Skin epidermis (tissue), 12 donors: ENCODE measurements around the gene DIP2C.
A peak's percentile ranks its signal among the peaks of the same experiment; 100 is the strongest.

Source experiments
- H3K27ac ChIP-seq, 21 experiments: fragments of 200-600 bp; sonication (generic) in 11 of 21; one replicate each; pipeline ENCODE4 v1.5.0; 2020; ENCODE audit warnings: mild to moderate bottlenecking in 3 of 21, inconsistent platforms in 2 of 21, moderate library complexity in 2 of 21
- H3K4me3 ChIP-seq, 7 experiments: fragments of 200-600 bp; sonication (generic) in 2 of 7; one replicate each; pipeline ENCODE4 v1.5.0; 2020; ENCODE audit warnings: inconsistent platforms in 2 of 7, mild to moderate bottlenecking in 2 of 7, moderate library complexity in 1 of 7

The DIP2C gene, protein sequence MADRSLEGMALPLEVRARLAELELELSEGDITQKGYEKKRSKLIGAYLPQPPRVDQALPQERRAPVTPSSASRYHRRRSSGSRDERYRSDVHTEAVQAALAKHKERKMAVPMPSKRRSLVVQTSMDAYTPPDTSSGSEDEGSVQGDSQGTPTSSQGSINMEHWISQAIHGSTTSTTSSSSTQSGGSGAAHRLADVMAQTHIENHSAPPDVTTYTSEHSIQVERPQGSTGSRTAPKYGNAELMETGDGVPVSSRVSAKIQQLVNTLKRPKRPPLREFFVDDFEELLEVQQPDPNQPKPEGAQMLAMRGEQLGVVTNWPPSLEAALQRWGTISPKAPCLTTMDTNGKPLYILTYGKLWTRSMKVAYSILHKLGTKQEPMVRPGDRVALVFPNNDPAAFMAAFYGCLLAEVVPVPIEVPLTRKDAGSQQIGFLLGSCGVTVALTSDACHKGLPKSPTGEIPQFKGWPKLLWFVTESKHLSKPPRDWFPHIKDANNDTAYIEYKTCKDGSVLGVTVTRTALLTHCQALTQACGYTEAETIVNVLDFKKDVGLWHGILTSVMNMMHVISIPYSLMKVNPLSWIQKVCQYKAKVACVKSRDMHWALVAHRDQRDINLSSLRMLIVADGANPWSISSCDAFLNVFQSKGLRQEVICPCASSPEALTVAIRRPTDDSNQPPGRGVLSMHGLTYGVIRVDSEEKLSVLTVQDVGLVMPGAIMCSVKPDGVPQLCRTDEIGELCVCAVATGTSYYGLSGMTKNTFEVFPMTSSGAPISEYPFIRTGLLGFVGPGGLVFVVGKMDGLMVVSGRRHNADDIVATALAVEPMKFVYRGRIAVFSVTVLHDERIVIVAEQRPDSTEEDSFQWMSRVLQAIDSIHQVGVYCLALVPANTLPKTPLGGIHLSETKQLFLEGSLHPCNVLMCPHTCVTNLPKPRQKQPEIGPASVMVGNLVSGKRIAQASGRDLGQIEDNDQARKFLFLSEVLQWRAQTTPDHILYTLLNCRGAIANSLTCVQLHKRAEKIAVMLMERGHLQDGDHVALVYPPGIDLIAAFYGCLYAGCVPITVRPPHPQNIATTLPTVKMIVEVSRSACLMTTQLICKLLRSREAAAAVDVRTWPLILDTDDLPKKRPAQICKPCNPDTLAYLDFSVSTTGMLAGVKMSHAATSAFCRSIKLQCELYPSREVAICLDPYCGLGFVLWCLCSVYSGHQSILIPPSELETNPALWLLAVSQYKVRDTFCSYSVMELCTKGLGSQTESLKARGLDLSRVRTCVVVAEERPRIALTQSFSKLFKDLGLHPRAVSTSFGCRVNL (N-terminal part only)

GRCh38 chr10:689452-690371 is at the start of gene DIP2C:
Gene DIP2C (minus strand): TSS chr10:689668. CDS start chr10:689578, 90 bp downstream.
- peak within 1 kb of the TSS; percentile 31 to 94 (median 78) for H3K27ac ChIP-seq
- H3K4me3 ChIP-seq, result peak within 1 kb of the TSS; percentile 45 to 65 (median 59)

DNA sequence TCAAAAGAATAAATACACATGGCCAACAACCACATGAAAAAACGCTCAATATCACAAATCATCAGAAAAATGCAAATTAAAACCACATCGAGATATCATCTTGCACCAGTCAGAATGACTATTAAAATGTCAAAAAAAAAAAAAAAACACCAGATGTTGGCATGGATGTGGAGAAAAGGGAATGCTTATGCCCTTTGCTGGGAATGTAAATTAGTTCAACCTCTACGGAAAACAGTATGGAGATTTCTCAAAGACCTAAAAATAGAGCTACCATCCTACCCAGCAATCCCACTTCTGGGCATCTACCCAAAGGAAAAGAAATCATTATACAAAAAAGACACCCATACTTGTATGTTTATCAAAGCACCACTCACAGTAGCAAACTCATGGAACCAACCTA is 45.0 kb upstream of the DIP2C start:
- Histone ChIP-seq H3K4me3 (no peak overlapping the region), H3K27ac (no peak overlapping the region)

GRCh38 chr10:733086-733485 is 43.6 kb upstream of the DIP2C start:
- H3K27ac ChIP-seq, result no peak overlapping the region
- no peak overlapping the region for H3K4me3 ChIP-seq

DNA sequence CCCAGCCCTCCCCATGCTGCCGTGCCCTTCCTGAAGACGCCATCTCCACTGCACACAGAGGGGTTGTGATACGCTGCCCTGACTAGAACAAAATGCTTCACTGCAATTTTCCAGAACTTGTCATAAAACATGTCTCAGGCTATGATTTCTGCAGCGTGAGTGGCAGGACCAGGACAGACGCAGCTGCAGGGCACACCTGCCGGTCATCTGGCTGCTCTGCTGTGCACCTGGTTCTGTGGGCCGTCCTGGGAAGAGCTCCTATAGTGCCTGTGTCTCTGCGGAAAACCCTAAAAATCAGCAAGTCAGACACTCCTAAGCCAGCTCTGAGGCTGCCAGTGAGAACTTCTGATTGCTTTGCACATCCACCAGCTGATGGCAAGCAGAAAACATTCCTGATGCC is 39.7 kb upstream of the DIP2C start:
- H3K4me3 ChIP-seq, result no peak overlapping the region
- no peak overlapping the region for H3K27ac ChIP-seq

DNA sequence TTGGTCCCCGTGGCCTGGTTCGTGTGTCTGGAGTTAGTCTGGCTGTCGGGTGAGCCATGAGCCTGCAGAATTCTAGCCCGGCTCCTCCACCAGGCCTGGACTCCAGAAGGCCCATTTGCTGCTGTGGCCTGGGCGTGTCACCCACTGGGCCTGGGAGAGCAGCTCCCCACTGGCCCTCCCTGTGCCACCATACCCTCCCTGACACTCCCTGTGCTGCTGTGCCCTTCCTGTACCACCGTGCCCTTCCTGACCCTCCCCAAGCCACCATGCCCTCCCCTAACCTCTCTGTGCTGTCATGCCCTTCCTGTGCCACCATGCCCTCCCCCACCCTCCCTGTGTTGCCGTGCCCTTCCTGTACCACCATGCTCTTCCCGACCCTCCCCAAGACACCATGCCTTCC is 39.1 kb upstream of the DIP2C start:
- H3K27ac ChIP-seq, result no peak overlapping the region

DNA sequence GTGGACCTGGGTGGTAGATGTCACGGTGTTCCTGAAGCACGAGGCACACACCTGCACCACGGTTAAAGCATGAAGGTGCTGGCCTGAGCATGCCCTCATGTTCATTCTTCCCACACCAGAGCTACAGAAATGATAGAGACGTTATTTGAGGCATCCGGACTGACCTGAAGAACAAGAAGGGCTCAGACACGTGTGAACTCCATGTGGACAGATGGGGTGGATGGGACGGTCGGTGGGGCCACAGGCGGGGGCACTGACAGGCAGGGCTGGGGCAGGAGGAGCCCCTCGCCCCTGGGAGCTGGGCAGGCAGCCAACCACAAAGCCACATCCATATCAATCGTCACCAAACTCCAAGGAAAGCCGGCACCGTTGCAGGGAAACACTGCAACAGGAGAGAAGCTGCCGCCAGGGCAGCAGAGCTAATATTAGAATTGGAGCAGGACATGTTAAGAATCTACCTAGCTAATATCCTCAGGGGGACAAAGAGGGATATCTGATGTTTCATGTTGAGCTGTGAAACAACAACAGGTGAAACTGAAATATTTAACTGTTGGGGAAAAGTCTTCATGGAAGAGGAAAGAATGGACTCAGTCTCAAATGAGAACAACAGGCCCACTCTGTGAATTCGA is 37.8 kb upstream of the DIP2C start:
- Histone ChIP-seq H3K27ac (no peak overlapping the region), H3K4me3 (no peak overlapping the region)

More for the DNA sequence above, 39.1 kb upstream of the DIP2C start:
- H3K4me3 ChIP-seq, result no peak overlapping the region

DNA sequence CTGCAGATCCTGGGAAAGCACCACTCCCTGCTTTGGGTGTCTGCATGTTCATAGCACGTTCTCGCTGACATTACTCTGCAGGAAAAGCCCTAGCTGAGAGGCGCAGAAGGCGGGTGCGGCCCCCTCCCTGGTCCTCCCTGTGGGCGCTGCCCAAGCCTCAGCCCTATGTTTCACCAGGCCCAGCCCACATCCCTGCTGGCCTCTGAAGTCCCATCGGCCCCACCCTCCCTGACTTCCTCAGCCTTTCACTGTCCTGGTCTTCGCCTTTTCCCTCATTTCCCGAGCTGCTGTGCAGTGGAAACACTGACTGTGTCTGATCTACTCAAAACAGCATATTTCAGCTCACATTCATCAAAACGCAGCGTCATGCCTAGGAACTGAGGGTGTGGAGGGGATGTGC is 36.3 kb upstream of the DIP2C start:
- H3K27ac ChIP-seq, result no peak overlapping the region
- no peak overlapping the region for H3K4me3 ChIP-seq

DNA sequence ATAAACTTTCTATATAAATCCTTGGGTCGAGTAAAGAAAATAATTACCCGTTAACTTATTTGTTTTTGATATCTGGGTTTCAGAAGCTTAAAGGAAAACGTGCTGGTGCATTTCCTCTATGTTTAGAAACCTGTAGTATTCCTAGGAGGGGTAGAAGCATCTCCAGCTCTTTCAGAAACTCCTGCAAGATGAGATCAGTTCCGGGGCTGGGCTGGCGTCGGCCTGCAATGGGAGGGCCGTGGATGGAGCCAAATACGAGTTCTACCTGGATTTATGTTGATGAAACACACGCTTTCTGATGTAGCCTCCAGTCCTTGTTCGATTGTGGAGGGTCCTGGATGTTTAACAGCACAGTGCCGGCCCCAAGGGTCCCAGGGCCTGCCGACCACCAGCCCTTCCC is 35.8 kb upstream of the DIP2C start:
- no peak overlapping the region for H3K4me3 ChIP-seq

DNA sequence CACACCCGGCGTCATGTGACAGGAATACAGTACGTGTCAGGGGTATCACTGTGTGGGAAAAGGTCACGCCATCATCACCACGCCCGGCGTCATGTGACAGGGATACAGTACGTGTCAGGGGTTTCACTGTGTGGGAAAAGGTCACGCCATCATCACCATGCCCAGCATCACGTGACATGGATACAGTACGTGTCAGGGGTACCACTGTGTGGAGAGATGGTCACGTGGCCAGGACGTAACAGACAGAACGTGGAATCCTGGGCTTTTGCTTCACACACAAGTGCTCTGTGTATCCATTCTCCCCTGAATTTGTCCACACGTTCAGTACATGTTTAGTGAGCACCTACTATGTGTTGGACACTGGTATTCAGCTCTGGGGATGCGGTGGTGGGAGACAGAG is 34.5 kb upstream of the DIP2C start:
- H3K4me3 ChIP-seq, result no peak overlapping the region
- no peak overlapping the region for H3K27ac ChIP-seq

More for the DNA sequence above, 35.8 kb upstream of the DIP2C start:
- no peak overlapping the region for H3K27ac ChIP-seq

GRCh38 chr10:722281-723060 is 33.0 kb upstream of the DIP2C start:
- Histone ChIP-seq H3K4me3 (no peak overlapping the region), H3K27ac (no peak overlapping the region)

DNA sequence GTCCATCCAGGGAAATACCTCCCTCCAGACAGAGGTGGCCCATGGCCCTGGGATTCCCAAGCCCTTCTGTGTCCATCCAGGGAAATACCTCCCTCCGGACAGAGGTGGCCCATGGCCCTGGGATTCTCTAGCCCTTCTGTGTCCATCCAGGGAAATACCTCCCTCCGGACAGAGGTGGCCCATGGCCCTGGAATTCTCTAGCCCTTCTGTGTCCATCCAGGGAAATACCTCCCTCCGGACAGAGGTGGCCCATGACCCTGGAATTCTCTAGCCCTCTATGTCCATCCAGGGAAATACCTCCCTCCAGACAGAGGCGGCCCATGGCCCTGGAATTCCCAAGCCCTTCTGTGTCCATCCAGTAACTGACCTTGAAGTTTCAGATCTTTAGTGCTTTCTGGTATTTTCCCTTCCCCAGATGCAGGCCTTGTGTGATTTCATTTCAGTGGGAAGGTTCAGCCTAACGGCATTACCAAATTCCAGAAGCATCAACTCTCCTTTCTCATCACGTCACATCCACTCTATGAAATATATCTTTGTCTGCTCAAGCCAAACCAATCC is 28.8 kb upstream of the DIP2C start:
- H3K27ac ChIP-seq, result no peak overlapping the region
- no peak overlapping the region for H3K4me3 ChIP-seq

GRCh38 chr10:717458-717857 is 28.0 kb upstream of the DIP2C start:
- Histone ChIP-seq H3K4me3 (no peak overlapping the region), H3K27ac (no peak overlapping the region)

DNA sequence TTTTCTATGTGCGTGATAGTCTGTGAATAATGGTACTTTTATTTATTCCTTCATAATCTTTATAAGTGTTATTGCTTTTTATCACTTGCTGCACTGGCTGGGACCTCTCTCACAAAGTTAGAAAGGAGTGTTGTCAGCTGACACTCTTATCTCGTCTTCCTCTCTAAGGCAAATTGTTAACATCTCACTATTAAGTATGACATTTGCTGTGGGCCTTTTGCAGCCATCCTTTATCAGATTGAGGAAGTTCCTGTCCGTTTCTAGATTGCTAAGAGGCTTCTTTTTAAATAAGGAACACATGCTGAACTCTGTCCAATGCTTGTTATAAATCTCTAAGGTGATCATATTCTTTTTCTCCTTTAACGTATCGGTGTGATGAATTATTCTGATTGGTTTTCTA is 27.4 kb upstream of the DIP2C start:
- H3K4me3 ChIP-seq, result no peak overlapping the region
- no peak overlapping the region for H3K27ac ChIP-seq

- Histone ChIP-seq H3K4me3 (no peak overlapping the region), H3K27ac (no peak overlapping the region)
These were observed 24.7 kb upstream of the DIP2C start for GRCh38 chr10:714214-714613.

DNA sequence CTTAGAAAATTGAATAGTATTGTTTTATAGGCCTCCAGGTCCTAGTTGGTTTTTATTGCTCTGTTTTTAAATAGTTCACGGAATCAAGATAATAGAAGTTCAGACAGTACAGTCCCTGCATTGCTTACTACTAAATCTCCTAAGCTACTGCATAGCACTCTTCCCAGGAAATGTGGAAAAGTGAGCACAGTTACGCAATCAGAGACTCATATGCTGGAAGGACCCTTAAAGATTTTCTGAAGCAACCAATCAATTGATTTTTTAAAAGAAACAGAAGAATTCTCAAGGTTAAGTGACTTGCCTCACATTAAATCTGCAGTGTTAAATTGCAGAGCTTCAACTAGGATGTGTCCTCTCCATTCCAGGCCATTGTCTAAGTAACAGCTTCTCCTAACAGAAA is 23.1 kb upstream of the DIP2C start:
- no peak overlapping the region for H3K4me3 ChIP-seq
- no peak overlapping the region for H3K27ac ChIP-seq

GRCh38 chr10:712089-712488 is 22.6 kb upstream of the DIP2C start:
- H3K4me3 ChIP-seq, result no peak overlapping the region
- no peak overlapping the region for H3K27ac ChIP-seq

DNA sequence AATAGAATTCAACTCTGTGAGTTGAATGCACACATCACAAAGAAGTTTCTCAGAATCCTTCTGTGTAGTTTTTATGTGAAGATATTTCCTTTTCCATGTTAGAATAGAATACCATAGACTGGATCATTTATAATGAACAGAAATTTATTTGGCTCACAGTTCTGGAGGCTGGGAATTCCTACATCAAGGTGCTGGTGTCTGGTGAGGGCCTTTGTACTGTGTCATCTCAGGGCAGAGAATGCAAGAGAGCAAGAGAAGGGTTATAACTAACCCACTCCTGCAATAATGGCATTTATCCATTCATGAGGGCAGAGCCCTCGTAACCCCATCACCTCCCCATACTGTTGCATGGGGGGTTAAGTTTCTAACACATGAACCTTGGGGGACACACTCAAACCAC is 18.4 kb upstream of the DIP2C start:
- Histone ChIP-seq H3K27ac (no peak overlapping the region), H3K4me3 (no peak overlapping the region)

DNA sequence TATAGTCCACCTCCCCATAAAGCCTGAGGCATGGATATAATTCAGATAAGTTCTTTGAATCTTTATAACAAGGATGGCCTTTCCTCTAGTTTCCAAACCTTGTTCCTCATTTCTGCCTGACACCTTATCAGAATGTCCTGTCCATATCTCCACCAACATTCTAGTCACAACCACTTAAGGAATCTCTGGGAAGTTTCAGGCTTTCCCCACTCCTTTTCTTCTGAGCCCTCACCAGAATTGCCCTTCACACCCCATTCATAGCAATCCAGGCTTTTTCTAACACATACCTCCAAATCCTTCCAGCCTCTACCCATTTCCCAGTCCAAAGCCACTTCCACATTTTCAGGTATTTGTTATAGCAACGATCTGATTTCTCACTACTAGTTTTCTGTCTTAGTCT is 18.0 kb upstream of the DIP2C start:
- Histone ChIP-seq H3K27ac (no peak overlapping the region), H3K4me3 (no peak overlapping the region)
